Measurements from ENCODE around the gene TRAF2.

DNA sequence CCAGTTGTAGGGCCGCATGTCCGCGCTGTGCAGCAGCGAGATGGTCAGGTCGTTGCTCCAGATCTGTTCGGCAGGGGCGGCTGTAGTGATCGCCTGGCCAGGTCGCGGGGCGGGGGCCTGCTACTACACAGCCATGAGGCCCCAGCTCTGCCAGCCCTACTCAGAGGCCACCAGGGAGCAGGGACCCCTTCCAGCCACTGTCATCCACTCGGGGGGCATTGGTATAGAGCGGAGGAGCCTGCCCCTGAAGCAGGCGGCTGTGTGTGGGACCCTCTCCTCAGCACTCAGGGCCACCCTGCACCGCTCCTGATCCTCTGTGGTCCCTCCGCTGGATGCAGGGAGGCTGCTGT, 56.5 kb downstream of the TRAF2 start:
- TF ChIP-seq CTCF (IDR thresholded peaks at IDR 0.05; ENCODE audit: low read depth, low read length, missing input control) (no peak), RAD21 (IDR thresholded peaks at IDR 0.05) (no peak), TAF1 (conservative IDR thresholded peaks at IDR 0.05) (no peak), REST (IDR thresholded peaks at IDR 0.05) (no peak)
